CD14-positive monocyte (primary cell): ENCODE data around the gene OXCT1. TPM values are rescaled to one million over a fixed set of nuclear protein-coding genes. Genes with fewer than 3 reads are reported as not detected.

Experiments used
- DNase-seq, 3 donors: peaks; one replicate each; pipeline ENCODE4 v3.0.0-alpha.2; 2011 to 2022
- H2AFZ ChIP-seq: 2 replicates; pipeline ENCODE4 v1.6.0; 2012; ENCODE audit warnings: mild to moderate bottlenecking, low read depth, low read length, inconsistent platforms; ENCODE audit not compliant: insufficient read depth, poor library complexity, severe bottlenecking
- H3K27ac ChIP-seq, 2 donors: 1 replicate in 1 of 2; 2 replicates in 1 of 2; pipeline ENCODE4 v1.5.1; 2012 to 2013; ENCODE audit warnings: low read length in 2 of 2, control low read depth in 1 of 2, inconsistent platforms in 1 of 2, low read depth in 1 of 2, mild to moderate bottlenecking in 1 of 2
- H3K27me3 ChIP-seq, 2 donors: one replicate each; pipeline versions ENCODE4 v1.6.0 to v1.6.1; 2011 to 2013; ENCODE audit warnings: low read length in 2 of 2; ENCODE audit not compliant: control insufficient read depth in 2 of 2, insufficient read depth in 2 of 2
- H3K36me3 ChIP-seq, 2 donors: replicated peaks in 1 of 2; 1 replicate in 1 of 2; 2 replicates in 1 of 2; pipeline versions ENCODE4 v1.5.1 to v1.6.1; 2012 to 2013; ENCODE audit warnings: low read length in 2 of 2, control low read depth in 1 of 2, inconsistent platforms in 1 of 2, mild to moderate bottlenecking in 1 of 2; ENCODE audit not compliant: insufficient read depth in 2 of 2, control insufficient read depth in 1 of 2
- H3K4me1 ChIP-seq, 2 donors: 1 replicate in 1 of 2; 2 replicates in 1 of 2; pipeline versions ENCODE4 v1.5.1 to v1.6.1; 2012 to 2013; ENCODE audit warnings: low read length in 2 of 2, control low read depth in 1 of 2, inconsistent platforms in 1 of 2, mild to moderate bottlenecking in 1 of 2, moderate library complexity in 1 of 2; ENCODE audit not compliant: insufficient read depth in 2 of 2, control insufficient read depth in 1 of 2
- H3K4me2 ChIP-seq: replicated peaks from 2 replicates; pipeline ENCODE3; 2012; ENCODE audit warnings: low read length, moderate library complexity, mild to moderate bottlenecking; ENCODE audit not compliant: poor library complexity, severe bottlenecking; ENCODE audit errors: extremely low read depth
- H3K4me3 ChIP-seq, 3 experiments: fragments of 200-600 bp in 1 of 3; sonication (generic) in 1 of 3; replicated peaks in 1 of 3; 1 replicate in 2 of 3; 2 replicates in 1 of 3; pipeline ENCODE4 v1.5.1; 2011 to 2013; ENCODE audit warnings: low read length in 3 of 3, mild to moderate bottlenecking in 3 of 3, control low read depth in 2 of 3, low read depth in 2 of 3, inconsistent platforms in 1 of 3, moderate library complexity in 1 of 3
- H3K79me2 ChIP-seq: 2 replicates; pipeline ENCODE4 v1.6.0; 2012; ENCODE audit warnings: mild to moderate bottlenecking, control low read depth, inconsistent platforms, low read length, moderate library complexity; ENCODE audit not compliant: insufficient read depth
- H3K9ac ChIP-seq: 2 replicates; pipeline ENCODE4 v1.6.0; 2017; ENCODE audit warnings: low read length, mild to moderate bottlenecking; ENCODE audit not compliant: insufficient read depth, poor library complexity, severe bottlenecking
- H3K9me3 ChIP-seq, 2 donors: replicated peaks in 1 of 2; 1 replicate in 1 of 2; 2 replicates in 1 of 2; pipeline versions ENCODE4 v1.5.1 to v1.6.1; 2012 to 2013; ENCODE audit warnings: low read length in 2 of 2, control low read depth in 1 of 2; ENCODE audit not compliant: control insufficient read depth in 1 of 2, insufficient read depth in 1 of 2
- H4K20me1 ChIP-seq: 2 replicates; pipeline ENCODE4 v1.6.0; 2012; ENCODE audit warnings: mild to moderate bottlenecking, low read length, control low read depth, moderate library complexity; ENCODE audit not compliant: insufficient read depth
- H3K27ac Mint-ChIP-seq, 7 donors: one replicate each; pipeline ENCODE4 v1.8.0; 2020; ENCODE audit warnings: mild to moderate bottlenecking in 7 of 7, mixed read lengths in 7 of 7, moderate library complexity in 6 of 7, inconsistent platforms in 2 of 7
- H3K27me3 Mint-ChIP-seq, 3 donors: one replicate each; pipeline ENCODE4 v1.8.0; 2021 to 2022; ENCODE audit warnings: low read depth in 3 of 3, mild to moderate bottlenecking in 3 of 3, mixed read lengths in 3 of 3, moderate library complexity in 3 of 3, inconsistent platforms in 1 of 3
- H3K36me3 Mint-ChIP-seq, 2 donors: one replicate each; pipeline ENCODE4 v1.8.0; 2020; ENCODE audit warnings: mixed read lengths in 2 of 2, inconsistent platforms in 1 of 2, mild to moderate bottlenecking in 1 of 2
- H3K4me1 Mint-ChIP-seq: one replicate; pipeline ENCODE4 v1.8.0; 2020; ENCODE audit warnings: mild to moderate bottlenecking, mixed read lengths
- H3K4me3 Mint-ChIP-seq, 2 donors: one replicate each; pipeline ENCODE4 v1.8.0; 2020; ENCODE audit warnings: mild to moderate bottlenecking in 2 of 2, mixed read lengths in 2 of 2, moderate library complexity in 1 of 2
- H3K9me3 Mint-ChIP-seq, 7 donors: one replicate each; pipeline ENCODE4 v1.8.0; 2020 to 2022; ENCODE audit warnings: mixed read lengths in 7 of 7, mild to moderate bottlenecking in 6 of 7, moderate library complexity in 6 of 7, inconsistent platforms in 2 of 7
- WGBS: methylation state at CpG from one replicate; pipeline ENCODE4 v1.1.5; 2013; ENCODE audit warnings: missing lambda C conversion rate; ENCODE audit not compliant: insufficient coverage; 5-methylcytosine and 5-hydroxymethylcytosine counted together
- intact Hi-C, 2 donors: fragments of 100-400 bp; cut with micrococcal nuclease; formaldehyde crosslinking; loops; one replicate each; pipeline versions ENCODE4 v1.15.0 to v1.15.1; 2023
- polyA plus RNA-seq, 3 donors: library from polyadenylated mRNA; depleted of rRNA in 1 of 3; unstranded in 2 of 3; stranded (reverse) in 1 of 3; fragments of 300-500 nt in 2 of 3; fragments of >200 nt in 1 of 3; fragmentation: Illumina TruSeq in 2 of 3; gene quantifications; 1 replicate in 2 of 3; 2 replicates in 1 of 3; pipeline ENCODE4 v1.2.3, GENCODE V29; 2012 to 2021
- TF ChIP-seq, protein P1 (sequence below): fragments of 200-600 bp; IDR thresholded peaks from one replicate; pipeline ENCODE4 v1.8.0; 2022; ENCODE audit warnings: antibody characterized with exemption, mild to moderate bottlenecking

Gene OXCT1
- polyA plus RNA-seq, 3 donors: 1.3 to 3.4 (median 1.9) TPM

DNA sequence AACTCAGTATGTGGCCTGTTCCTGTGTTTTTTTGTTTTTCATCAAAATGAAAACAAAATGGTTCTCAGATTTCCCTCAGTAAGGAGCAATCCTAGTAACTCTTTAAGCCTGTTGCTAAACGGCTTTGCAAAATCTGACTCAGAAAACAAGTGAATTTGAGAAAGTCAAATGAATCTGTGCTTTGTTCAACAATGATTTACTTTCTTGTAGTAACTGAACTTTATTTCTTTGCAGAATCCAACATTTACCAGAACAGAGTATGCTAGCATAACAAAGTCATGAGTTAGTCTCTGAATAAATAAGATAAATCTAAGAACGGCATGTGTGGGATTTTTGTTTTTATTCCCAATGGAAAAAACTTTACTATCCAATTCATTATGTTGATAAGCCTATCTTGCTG is 93.8 kb downstream of the OXCT1 start:
- H3K9me3 Mint-ChIP-seq: no peaks in the 10 kb centered on the region
- no peaks in the 10 kb centered on the region for H3K36me3 ChIP-seq
- no peak overlapping the region for H3K4me3 Mint-ChIP-seq
- no peak overlapping the region for H3K27ac Mint-ChIP-seq
- H3K9ac ChIP-seq: no peak overlapping the region
- peaks cover 4% of the 10 kb centered on the region for H3K4me1 Mint-ChIP-seq
- H3K4me3 ChIP-seq: no peak overlapping the region
- WGBS: no CpG with 5 or more reads among the region's 2 CpGs
- no peaks in the 10 kb centered on the region for H4K20me1 ChIP-seq
- H3K27me3 Mint-ChIP-seq: no peaks in the 10 kb centered on the region
- H3K9me3 ChIP-seq: no peaks in the 10 kb centered on the region
- H2AFZ ChIP-seq: no peak overlapping the region
- no peaks in the 10 kb centered on the region for H3K27me3 ChIP-seq
- DNase-seq: no peak
- no peaks in the 10 kb centered on the region for H3K4me1 ChIP-seq
- TF ChIP-seq, protein P1, sequence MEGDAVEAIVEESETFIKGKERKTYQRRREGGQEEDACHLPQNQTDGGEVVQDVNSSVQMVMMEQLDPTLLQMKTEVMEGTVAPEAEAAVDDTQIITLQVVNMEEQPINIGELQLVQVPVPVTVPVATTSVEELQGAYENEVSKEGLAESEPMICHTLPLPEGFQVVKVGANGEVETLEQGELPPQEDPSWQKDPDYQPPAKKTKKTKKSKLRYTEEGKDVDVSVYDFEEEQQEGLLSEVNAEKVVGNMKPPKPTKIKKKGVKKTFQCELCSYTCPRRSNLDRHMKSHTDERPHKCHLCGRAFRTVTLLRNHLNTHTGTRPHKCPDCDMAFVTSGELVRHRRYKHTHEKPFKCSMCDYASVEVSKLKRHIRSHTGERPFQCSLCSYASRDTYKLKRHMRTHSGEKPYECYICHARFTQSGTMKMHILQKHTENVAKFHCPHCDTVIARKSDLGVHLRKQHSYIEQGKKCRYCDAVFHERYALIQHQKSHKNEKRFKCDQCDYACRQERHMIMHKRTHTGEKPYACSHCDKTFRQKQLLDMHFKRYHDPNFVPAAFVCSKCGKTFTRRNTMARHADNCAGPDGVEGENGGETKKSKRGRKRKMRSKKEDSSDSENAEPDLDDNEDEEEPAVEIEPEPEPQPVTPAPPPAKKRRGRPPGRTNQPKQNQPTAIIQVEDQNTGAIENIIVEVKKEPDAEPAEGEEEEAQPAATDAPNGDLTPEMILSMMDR: no peak
- H3K36me3 Mint-ChIP-seq: peaks cover 0 to 2% of the 10 kb centered on the region in 2 donors
- no peaks in the 10 kb centered on the region for H3K79me2 ChIP-seq
- H3K4me2 ChIP-seq: no peak overlapping the region
- no peak overlapping the region for H3K27ac ChIP-seq
- intact Hi-C loops: no loop called here

DNA sequence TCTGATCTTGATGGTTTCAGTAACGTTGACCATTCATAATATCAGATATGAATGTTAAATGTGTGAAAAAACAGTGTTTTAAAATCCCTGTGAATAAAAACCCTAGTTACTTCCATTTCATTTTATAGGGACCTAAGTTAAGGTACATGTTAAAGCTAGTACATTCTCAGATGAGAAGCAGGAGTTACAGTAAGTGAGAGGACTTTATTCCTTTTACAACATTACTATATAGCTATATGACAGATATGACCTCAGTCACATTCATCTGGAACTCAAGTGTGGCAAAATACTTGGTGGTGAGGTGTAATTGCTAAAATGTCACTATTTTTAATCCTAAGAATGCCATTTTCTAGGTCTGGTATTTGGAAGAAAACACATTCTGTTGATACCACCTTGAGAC is 96.4 kb downstream of the OXCT1 start:
- TF ChIP-seq, protein P1: no peak
- Histone ChIP-seq H3K4me1 (no peaks in the 10 kb centered on the region), H2AFZ (no peak overlapping the region), H3K36me3 (no peaks in the 10 kb centered on the region), H3K4me2 (no peak overlapping the region), H3K27me3 (no peaks in the 10 kb centered on the region), H3K4me3 (no peak overlapping the region), H3K79me2 (no peaks in the 10 kb centered on the region), H3K27ac (no peak overlapping the region), H4K20me1 (no peaks in the 10 kb centered on the region), H3K9me3 (no peaks in the 10 kb centered on the region), H3K9ac (no peak overlapping the region)
- Mint-ChIP-seq H3K9me3 (no peaks in the 10 kb centered on the region), H3K4me1 (peaks cover 4% of the 10 kb centered on the region), H3K27ac (no peak overlapping the region), H3K4me3 (no peak overlapping the region), H3K36me3 (peaks cover 0 to 2% of the 10 kb centered on the region in 2 donors), H3K27me3 (no peaks in the 10 kb centered on the region)
- intact Hi-C loops: no loop called here
- no peak for DNase-seq
- WGBS: no CpG with 5 or more reads among the region's 1 CpG
